Mesothelial cell of epicardium (in vitro differentiated cells): Measurements from ENCODE around the gene NFE2L2. TPM values are rescaled to one million over a fixed set of nuclear protein-coding genes. Genes with fewer than 3 reads are reported as not detected.

Source experiments
- DNase-seq, 2 experiments: peaks; one replicate each; pipeline ENCODE4 v3.0.0; 2021; ENCODE audit warnings: low spot score in 2 of 2; ENCODE audit not compliant: unreplicated experiment in 2 of 2
- H3K27ac Mint-ChIP-seq: 2 replicates; pipeline ENCODE4 v1.8.0; 2021; ENCODE audit warnings: mixed read lengths
- H3K27me3 Mint-ChIP-seq: 2 replicates; pipeline ENCODE4 v1.8.0; 2021; ENCODE audit warnings: low read depth, mixed read lengths
- H3K36me3 Mint-ChIP-seq: 2 replicates; pipeline ENCODE4 v1.8.0; 2021; ENCODE audit warnings: mixed read lengths
- H3K4me1 Mint-ChIP-seq: 2 replicates; pipeline ENCODE4 v1.8.0; 2021; ENCODE audit warnings: mixed read lengths
- H3K4me3 Mint-ChIP-seq: 2 replicates; pipeline ENCODE4 v1.8.0; 2021; ENCODE audit warnings: mild to moderate bottlenecking, moderate library complexity, mixed read lengths
- H3K9me3 Mint-ChIP-seq: 2 replicates; pipeline ENCODE4 v1.8.0; 2021; ENCODE audit warnings: mixed read lengths
- CTCF ChIP-seq: fragments of 200-600 bp; sonication (generic); IDR thresholded peaks from one replicate; pipeline ENCODE4 v1.5.0; 2021; ENCODE audit warnings: antibody characterized with exemption; ENCODE audit not compliant: unreplicated experiment
- microRNA-seq: library from miRNA; unstranded; fragments of <30 nt; microRNA quantifications from one replicate; pipeline ENCODE4 v1.2.0, GENCODE V29; 2021; ENCODE audit warnings: inconsistent platforms, mixed read lengths
- total RNA-seq: library from RNA; stranded (reverse); gene quantifications from 3 replicates; pipeline ENCODE4 v1.2.1, GENCODE V29; 2021

NFE2L2 gene
- total RNA-seq, 1 donor from 2014 or later, result 93.9 TPM

GRCh38 chr2:177183860-177184259 lies 80.7 kb downstream of the NFE2L2 start:
- H3K4me3 Mint-ChIP-seq, result no peak overlapping the region
- TF ChIP-seq CTCF, result no peak
- H3K4me1 Mint-ChIP-seq, result peaks cover 10% of the 10 kb centered on the region
- H3K27me3 Mint-ChIP-seq, result no peaks in the 10 kb centered on the region
- H3K27ac Mint-ChIP-seq, result no peak overlapping the region
- no peaks in the 10 kb centered on the region for H3K9me3 Mint-ChIP-seq
- no peak for DNase-seq
- no peaks in the 10 kb centered on the region for H3K36me3 Mint-ChIP-seq

Small RNA genes lying within 50 kb of the gene (microRNA-seq; reads per million reads assigned to microRNA genes)
- gene MIR3128 (not detected), gene MIR6512 (not detected)

Other genes with a start within 250 kb of the NFE2L2 start
- gene HNRNPA3, start 51.9 kb downstream of the NFE2L2 start, total RNA-seq, result 264 to 274 TPM (median 269 TPM) in 3 replicates
- gene AGPS, start 128.0 kb upstream of the NFE2L2 start, total RNA-seq, result 43.9 to 47.9 TPM (median 47.3 TPM) in 3 replicates